HG03354 (cell line): ENCODE measurements around the gene NOL6.
"Not testable (repeated sequence)": the region's sequence is repeated elsewhere in the genome, so short reads cannot be mapped to it uniquely, and the experiment has no call there.

ENCODE experiments used
- ATAC-seq: cut with Tn5 transposase; IDR thresholded peaks from one replicate; pipeline ENCODE4 v1.9.1; 2021; ENCODE audit warnings: mild to moderate bottlenecking; ENCODE audit not compliant: unreplicated experiment, poor library complexity, severe bottlenecking

Gene NOL6, protein sequence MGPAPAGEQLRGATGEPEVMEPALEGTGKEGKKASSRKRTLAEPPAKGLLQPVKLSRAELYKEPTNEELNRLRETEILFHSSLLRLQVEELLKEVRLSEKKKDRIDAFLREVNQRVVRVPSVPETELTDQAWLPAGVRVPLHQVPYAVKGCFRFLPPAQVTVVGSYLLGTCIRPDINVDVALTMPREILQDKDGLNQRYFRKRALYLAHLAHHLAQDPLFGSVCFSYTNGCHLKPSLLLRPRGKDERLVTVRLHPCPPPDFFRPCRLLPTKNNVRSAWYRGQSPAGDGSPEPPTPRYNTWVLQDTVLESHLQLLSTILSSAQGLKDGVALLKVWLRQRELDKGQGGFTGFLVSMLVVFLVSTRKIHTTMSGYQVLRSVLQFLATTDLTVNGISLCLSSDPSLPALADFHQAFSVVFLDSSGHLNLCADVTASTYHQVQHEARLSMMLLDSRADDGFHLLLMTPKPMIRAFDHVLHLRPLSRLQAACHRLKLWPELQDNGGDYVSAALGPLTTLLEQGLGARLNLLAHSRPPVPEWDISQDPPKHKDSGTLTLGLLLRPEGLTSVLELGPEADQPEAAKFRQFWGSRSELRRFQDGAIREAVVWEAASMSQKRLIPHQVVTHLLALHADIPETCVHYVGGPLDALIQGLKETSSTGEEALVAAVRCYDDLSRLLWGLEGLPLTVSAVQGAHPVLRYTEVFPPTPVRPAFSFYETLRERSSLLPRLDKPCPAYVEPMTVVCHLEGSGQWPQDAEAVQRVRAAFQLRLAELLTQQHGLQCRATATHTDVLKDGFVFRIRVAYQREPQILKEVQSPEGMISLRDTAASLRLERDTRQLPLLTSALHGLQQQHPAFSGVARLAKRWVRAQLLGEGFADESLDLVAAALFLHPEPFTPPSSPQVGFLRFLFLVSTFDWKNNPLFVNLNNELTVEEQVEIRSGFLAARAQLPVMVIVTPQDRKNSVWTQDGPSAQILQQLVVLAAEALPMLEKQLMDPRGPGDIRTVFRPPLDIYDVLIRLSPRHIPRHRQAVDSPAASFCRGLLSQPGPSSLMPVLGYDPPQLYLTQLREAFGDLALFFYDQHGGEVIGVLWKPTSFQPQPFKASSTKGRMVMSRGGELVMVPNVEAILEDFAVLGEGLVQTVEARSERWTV

DNA sequence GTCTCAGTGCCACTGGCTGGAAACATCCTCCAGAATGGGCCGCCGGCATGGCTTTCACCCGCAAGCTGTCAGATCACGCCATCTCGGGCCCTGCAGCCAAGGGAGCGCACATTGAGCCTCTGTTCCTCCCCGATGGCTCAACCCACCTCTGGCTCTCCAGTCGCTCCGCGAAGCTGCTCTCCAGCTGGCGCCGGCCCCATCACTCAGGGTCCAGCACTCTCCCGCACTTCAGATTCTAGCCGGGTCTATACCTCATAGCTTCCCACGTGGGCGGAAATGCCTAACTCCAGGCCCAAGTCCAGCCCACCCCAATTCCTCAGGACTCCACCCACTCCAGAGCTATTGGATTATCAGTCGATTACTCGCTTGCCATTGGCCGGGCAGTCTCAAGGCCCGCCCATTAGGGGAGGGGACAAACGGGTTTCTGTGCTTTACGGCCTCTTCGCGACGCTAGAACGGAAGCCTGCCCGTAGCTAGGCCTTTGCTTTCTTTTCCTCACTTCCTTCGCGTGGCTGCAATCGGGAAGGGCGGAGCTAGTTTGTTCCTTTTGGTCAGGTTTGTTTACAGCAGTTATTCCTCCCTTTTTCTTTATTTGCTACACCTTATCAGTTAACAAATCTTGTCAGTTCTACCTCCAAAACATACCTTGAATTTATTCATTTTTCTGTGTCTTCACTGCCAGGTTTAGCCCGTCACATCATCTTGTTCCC is at the start of gene NOL6:
NOL6 (minus strand) TSS at position 282 of the 710 bp plus-strand sequence; CDS start at position 200, 82 bp downstream.
- peak; percentile 98 for ATAC-seq

DNA sequence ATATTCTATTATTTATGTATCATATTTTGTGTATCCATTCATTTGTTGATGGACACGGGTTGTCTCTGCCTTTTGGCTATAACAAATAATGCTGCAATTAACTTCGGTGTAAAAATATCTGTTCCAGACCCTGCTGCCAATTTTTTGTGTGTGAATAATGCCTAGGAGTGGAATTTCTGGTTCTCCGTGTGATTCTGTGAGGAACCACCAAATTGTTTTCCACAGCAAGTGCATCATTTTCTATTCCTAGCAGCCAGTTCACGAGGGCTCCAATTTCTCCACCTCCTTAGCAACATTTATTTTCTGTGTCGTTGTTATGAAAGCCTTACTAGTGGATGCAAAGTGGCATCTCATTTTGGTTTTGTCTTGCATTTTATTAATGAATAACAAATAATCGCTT is 48.1 kb upstream of the NOL6 start:
- not testable (repeated sequence) for ATAC-seq

DNA sequence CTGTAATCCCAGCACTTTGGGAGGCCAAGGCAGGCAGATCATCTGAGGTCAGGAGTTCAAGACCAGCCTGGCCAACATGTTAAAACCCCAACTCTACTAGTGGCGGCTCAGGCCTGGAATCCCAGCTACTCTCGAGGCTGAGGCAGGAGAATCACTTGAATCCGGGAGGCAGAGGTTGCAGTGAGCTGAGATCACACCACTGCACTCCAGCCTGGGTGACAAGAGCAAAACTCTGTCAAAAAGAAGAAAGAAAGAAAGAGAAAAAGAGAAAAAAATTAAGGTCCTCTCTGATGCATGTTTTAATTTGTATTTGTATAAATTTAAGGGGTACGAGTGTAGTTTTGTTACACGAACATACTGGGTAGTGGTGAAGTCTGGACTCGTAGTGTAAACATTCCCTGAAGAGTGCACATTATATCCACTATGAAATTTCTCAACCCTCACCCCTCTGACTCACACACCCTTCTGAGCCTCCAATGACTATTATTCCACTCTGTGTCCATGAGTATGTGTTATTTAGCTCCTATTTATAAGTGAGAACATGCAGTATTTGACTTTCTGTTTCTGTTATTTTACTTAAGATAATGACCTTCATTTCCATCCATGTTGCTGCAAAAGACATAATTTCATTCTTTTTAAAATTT is 44.3 kb upstream of the NOL6 start:
- not testable (repeated sequence) for ATAC-seq

DNA sequence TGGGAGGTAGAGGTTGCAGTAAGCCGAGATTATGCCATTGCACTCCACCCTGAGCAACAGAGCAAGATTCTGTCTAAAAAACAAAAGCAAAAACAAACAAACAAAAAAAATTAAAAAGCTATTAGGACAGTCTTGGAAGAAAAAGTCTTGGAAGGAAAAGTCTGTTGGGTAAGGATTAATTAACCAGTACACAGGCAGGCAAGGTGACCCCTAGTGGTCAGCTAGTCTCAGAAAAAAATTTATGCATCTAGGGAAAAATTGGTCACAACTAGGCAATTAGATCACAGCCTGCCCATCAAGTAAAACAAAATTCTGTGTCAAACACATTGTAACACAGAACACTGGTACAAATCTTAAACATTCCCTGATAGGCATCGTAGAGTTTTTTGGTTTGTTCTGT is 43.6 kb upstream of the NOL6 start:
- ATAC-seq: no peak

DNA sequence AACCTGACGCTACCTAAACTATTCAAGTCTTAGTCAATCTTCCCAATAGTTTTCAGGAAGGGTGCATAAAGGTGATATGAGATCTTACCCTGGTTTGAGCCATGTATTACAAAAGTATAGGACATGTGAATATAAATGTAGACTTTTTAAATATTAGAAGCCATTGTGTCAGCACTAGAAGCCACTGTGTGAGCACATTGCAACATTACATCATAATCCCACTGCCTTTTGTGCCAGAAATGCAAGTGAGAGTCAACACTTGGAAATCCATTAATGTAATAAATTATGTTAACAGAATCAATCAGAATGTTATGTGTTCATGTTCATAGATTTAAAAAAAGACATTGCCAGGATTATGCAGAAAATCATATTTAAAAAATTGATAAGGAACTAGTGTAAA is 42.7 kb upstream of the NOL6 start:
- not testable (repeated sequence) for ATAC-seq

DNA sequence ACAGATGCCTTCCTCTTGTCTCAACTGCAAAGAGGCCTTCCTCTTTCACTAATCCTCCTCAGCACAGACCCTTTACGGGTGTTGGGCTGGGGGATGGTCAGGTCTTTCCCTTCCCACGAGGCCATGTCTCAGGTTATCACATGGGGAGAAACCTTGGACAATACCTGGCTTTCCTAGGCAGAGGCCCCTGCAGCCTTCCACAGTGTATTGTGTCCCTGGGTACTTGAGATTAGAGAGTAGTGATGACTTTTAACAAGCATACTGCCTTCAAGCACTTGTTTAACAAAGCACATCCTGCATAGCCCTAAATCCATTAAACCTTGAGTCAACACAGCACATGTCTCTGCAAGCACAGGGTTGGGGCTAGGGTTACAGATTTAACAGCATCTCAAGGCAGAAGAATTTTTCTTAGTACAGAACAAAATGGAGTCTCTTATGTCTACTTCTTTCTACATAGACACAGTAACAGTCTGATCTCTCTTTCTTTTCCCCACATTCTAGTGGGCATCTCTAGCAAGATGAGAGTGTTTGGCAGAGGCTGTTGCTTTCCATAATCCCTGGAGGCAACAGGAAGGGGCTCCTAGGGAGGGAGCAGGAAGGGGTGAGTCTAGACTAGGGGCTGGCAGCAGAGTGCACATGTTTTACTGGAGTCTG is 41.7 kb upstream of the NOL6 start:
- not testable (repeated sequence) for ATAC-seq

DNA sequence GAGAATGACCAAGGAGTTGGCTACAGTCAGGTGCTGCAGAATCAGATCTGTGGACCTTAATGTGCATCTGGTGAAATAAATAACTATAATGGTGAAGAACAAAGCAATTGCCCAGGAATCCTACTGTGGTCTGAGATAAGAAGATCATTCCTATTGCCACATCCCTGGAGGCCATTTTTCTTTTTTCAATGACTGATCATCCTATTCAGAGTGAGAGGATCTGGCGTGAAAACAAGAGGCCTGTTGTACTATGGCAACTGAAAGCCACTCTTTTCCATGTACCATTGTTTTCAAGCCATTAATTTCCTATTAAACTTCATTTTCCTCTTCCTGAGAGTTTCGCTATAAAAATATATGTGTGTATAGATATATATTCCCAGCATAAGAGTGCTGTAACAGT is 38.8 kb upstream of the NOL6 start:
- ATAC-seq: not testable (repeated sequence)

DNA sequence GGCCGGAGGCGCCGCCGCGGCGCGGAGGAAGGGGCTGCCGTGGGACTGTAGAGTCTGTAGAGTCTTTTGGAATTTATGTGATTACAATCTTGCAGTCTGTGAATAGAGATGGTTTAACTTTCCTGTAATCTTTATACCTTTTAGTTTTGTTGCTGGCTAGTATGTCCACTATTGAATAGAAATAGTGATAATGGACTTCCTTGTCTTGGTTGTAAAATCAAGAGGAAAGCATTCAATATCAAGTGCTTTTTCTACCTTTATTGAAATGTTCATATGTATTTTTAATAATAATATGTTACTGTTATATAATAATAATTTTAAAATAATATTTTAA is 37.4 kb upstream of the NOL6 start:
- ATAC-seq: not testable (repeated sequence)

DNA sequence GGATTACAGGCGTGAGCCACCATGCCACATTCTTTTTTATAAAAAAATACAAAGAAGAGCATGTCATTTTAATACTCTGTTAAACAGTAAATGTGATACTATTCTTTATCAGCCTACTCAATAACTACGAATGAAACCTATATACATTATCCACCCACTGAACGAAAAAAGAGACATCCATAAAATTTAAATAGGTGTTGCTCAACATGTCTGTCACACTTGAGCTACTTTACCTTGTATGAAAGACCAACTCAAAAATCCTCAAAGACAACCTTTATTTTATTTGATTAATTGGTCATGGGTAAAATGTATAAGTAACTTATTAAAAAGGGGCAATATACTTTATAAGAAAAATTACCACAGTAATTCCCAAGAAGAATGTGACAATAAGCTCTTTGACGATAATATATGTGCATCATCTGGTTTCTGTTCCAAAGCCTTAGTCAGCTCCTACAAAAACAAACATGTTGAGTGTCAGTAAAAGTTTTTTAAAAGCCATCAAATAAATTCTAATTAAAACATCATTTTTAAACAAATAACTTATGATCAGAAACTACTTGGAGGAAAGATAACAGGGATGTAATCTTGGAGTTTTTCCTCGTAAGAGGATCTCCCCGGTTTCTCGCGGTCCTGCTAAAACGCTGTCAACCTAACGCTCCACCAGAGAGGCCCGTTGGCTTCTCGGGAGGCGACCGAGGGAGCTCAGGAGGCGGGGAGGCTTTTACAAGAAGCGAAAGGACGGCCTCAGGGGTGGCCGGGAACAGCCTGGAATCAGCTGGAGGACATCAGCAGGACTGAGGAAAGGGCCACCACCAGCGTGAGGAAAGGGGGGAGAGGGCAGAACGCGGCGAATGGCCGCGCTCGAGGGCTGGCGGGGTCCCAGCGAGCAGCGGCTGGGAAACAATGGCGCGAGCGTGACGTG is 36.8 kb upstream of the NOL6 start:
- ATAC-seq: peak; percentile 60

DNA sequence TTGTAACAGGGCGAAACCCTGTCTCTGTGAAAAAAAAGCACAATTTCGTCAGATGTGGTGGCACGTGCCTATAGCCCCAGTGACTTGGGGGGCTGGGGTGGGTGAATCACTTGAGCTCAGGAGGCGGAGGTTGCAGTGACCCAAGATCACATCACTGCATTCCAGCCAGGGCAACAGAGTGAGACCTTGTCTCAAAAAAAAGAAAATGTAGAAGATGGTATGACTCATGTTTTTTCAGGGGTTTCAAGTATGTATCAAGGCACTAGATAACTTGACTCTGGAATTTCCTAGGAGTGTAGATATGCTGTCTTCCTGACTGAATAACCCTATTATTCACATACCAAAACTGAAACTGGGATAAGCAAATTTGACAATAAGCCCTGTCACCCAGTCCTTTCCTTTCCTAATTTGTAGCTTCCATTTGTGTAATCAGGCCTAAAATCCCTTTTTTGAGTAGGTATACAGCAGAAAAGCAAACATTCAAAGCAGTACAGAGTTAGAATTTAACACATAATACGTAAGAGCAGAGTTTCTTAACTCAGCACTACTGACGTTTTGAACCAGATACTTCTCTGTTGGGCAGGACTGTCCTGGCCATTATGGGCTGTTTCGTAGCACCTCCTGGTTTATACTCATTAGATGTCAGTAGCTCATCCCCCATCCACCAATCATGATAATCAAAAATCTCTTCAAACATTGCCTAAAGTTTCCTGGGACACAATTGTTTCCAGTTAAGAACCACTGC is 33.1 kb upstream of the NOL6 start:
- ATAC-seq: no peak

DNA sequence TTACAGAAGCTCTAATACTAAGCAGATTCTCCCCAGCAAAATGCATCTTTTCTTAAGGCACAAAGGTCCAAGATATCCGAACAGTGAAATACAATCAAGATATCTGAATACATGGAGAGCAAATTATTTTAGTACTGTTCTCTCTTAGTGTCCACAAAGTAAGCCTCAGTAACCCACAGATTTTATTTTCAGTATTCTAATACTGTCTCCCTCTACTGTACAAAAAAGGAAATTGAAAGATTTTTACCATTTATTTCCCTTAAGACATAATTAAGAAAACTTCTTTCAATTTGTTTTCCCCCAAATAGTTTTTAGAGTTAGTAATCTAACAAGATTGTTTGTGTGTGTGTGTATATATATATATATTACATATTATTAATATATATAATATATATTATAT is 24.7 kb upstream of the NOL6 start:
- no peak for ATAC-seq

DNA sequence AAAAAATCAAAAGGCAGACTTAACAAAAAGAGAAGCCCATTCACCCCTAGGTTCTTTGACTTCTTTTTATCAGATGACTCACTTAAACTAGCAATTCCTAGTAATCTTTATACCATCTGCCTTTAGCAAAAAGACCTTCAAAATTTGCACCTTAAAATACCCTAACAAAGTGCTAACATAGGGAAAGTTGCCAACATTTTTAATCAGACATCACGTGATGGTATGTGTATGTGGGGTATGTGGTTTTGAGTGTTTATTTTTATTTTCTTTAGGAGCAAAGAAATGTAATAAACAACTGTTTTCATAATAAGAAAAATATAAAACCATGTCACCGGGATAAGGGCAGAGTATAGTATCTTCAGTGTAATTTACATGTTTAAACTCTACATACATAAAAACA is 20.1 kb upstream of the NOL6 start:
- ATAC-seq: not testable (repeated sequence)

DNA sequence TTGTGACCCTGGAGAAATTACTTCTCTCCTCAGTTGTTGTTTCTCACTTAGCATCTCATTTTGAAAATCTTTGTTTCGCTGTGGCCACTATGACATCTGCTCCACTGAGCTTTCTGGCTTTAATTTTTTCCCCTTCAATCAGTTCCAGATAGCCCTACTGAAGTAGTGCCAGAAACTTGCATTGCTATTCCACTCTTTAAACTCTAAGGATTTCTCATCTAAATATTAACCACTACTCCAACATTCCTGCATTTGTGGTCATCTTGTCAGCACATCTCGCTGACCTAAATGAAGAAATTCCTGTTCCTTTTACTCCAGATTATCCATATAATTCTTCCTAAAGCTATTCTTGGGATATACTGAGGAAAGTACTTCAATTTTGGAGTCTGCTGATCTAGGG is 15.3 kb upstream of the NOL6 start:
- ATAC-seq: no peak

DNA sequence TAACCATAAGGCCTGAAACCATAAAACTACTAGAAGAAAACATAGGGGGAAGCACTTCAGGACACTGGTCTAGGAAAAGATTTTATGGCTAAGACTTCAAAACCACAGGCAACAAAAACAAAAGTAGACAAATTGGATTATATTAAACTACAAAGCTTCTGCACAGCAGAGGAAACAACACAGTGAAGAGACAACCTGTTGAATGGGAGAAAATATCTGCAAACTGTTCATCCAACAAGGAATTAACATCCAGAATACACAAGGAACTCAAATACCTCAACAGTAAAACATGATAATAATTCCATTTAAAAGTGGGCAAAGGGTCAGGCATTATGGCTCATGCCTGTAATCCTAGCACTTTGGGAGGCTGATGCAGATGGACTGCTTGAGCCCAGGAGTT is 11.6 kb upstream of the NOL6 start:
- not testable (repeated sequence) for ATAC-seq

DNA sequence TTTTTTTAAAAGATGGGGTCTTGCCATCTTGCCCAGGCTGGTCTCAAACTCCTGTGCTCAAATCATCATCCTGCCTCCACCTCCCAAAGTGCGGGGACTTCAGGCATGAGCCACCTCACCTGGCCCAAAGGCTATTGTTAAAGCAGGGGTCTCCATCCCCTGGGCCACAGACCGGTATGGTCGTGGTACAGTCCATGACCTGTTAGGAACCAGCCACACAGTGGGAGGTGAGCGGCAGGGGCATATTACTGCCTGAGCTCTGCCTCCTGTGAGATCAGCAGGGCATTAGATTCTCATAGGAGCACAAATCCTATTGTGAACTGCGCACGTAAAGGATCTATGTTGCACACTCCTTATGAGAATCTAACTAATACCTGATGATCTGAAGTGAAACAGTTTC is 7.3 kb upstream of the NOL6 start:
- no peak for ATAC-seq

DNA sequence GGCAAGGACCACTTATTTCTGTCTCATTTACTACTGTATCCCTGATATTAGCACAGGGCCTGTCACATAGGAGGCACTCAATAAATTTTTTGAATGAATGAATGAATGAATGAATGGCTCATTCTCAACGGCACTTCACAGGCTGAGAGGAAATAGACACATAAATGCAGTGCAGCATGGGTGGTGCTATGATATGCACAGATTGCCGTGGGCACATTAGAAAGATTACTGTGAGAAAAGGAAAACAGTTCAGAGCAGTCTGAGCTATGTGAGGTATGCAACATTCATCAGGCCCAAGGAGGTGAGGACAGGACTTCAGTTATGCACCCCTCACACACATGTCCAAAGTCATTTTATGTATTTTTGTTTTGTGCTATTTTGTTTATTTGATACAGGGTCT is 6.4 kb upstream of the NOL6 start:
- ATAC-seq: no peak

DNA sequence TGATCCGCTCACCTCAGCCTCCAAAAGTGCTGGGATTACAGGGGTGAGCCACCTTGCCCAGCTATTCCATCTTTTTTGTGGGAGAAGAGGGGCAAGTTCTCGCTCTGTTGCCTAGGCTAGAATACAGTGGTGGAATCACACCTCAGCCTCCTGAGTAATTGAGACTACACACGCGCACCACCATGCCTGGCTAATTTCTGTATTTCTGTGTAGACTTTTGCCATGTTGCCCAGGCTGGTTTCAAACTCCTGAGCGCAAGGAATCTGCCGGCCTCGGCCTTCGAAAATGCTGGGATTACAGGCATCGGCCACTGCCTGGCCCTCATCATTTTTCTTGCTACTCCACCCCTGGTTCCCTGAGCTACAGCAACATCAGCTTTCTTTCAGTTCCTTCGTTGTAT is 2.8 kb upstream of the NOL6 start:
- ATAC-seq: no peak
